ENCODE measurements around the gene CASQ1. TPM values are rescaled to one million over a fixed set of nuclear protein-coding genes. Genes with fewer than 3 reads are reported as not detected.

Gene CASQ1
- total RNA-seq, 1 donor from 2014 or later = 1.7 TPM

DNA sequence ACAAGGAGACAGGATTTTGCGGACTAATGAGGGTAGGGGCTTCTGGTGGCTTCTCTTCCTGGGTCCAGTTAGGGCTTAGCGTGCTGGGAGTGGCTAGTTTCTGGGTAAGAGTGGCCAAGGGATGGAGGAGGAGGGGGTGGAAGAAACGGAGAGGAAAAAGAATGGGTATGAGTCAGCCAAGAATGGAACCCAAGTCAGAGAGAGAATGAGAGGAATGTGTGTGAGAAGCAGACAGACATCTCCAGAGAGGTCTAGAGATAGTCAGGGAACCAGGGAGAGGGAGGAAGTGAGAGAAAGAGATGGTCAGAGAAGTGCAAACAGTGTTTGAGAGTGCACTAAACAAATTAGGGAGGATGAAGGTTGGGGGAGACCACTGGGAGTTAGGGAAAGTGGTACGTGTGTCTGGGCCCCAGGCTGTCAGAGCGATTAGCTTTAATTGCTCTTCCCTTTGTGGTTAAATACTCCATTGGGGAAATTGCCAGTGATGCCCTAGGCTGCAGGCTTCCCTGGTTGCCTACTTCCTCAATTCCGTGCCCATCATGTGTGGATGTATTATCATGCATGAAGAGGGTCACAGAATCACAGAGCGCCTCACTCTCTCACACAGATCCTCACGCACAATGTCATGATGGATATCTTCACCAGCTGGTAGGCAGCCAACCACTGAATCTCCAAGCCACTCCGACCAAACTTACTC is 16.2 kb downstream of the CASQ1 start:
- Histone ChIP-seq H3K4me2 (ENCODE audit: low read length) (peak overlapping the region; percentile 93), H3K9ac (ENCODE audit: low read length) (peak overlapping the region; percentile 99), H3K36me3 (ENCODE audit: insufficient read depth, low read length) (peaks cover 17% of the 10 kb centered on the region), H2AFZ (ENCODE audit: low read depth, low read length) (no peak overlapping the region), H3K79me2 (ENCODE audit: insufficient read depth, low read length) (peaks cover 59% of the 10 kb centered on the region), H4K20me1 (ENCODE audit: insufficient read depth, low read length) (peaks cover 51% of the 10 kb centered on the region), H3K27me3 (ENCODE audit: insufficient read depth, low read length) (no peaks in the 10 kb centered on the region), H3K27ac (ENCODE audit: low read depth, low read length) (peak overlapping the region; percentile 96), H3K9me3 (ENCODE audit: insufficient read depth, low read depth, low read length) (no peaks in the 10 kb centered on the region), H3K4me3 (ENCODE audit: insufficient read depth, low read depth, low read length) (peak overlapping the region; percentile 88), H3K4me1 (ENCODE audit: insufficient read depth, low read length) (peaks cover 51% of the 10 kb centered on the region)
- peak; percentile 90 for DNase-seq (ENCODE audit: low read depth)
- peak; percentile 83 for FAIRE-seq
- Mint-ChIP-seq H3K4me3 (ENCODE audit: unreplicated experiment) (peak overlapping the region; percentile 88), H3K36me3 (ENCODE audit: low read depth, unreplicated experiment) (peaks cover 32% of the 10 kb centered on the region), H3K4me1 (ENCODE audit: low read depth, unreplicated experiment) (peaks cover 61% of the 10 kb centered on the region), H3K9me3 (ENCODE audit: unreplicated experiment) (no peaks in the 10 kb centered on the region), H3K27ac (ENCODE audit: unreplicated experiment) (peak overlapping the region; percentile 83), H3K27me3 (ENCODE audit: low read depth, unreplicated experiment) (no peaks in the 10 kb centered on the region)
- TF ChIP-seq CTCF (IDR thresholded peaks at IDR 0.05; ENCODE audit: insufficient read depth, low read depth, low read length) = no peak
- TF ChIP-seq EZH2 (IDR thresholded peaks at IDR 0.05; ENCODE audit: insufficient read depth, low read length) = no peak

DNA sequence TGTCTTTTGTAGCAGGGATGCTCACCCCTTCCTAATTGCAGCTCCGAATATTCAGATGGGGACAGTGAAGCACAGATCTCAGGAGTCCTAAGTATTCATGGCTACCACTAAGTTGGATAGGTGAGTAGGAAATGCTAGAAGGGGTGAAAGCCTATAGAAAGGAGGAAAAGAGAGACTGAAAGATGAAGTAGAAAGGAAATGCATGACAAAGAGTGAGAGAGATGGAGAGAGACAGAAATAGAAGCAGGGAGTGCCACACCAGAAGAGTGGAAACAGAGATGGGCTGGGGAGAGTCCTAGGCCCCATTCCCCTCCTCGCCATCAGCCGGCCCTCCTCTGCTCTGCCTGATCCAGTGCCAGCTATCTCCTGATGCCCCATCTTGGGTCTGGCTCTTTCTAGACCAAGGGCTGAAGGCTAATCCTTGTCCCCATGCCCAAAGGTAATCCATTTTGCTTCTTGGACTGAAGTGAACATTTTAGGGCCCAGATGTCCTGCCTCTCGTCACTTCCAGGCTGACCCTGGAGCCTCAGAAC is 16.8 kb downstream of the CASQ1 start:
- Histone ChIP-seq H4K20me1 (ENCODE audit: insufficient read depth, low read length) (peaks cover 56% of the 10 kb centered on the region), H3K4me1 (ENCODE audit: insufficient read depth, low read length) (peaks cover 51% of the 10 kb centered on the region), H3K9ac (ENCODE audit: low read length) (peak overlapping the region; percentile 99), H3K4me2 (ENCODE audit: low read length) (peak overlapping the region; percentile 93), H3K36me3 (ENCODE audit: insufficient read depth, low read length) (peaks cover 23% of the 10 kb centered on the region), H3K79me2 (ENCODE audit: insufficient read depth, low read length) (peaks cover 62% of the 10 kb centered on the region), H3K4me3 (ENCODE audit: insufficient read depth, low read depth, low read length) (peak overlapping the region; percentile 88), H3K27me3 (ENCODE audit: insufficient read depth, low read length) (no peaks in the 10 kb centered on the region), H3K27ac (ENCODE audit: low read depth, low read length) (peak overlapping the region; percentile 96), H3K9me3 (ENCODE audit: insufficient read depth, low read depth, low read length) (no peaks in the 10 kb centered on the region), H2AFZ (ENCODE audit: low read depth, low read length) (no peak overlapping the region)
- peaks cover 34% of the 10 kb centered on the region for H3K36me3 Mint-ChIP-seq (ENCODE audit: low read depth, unreplicated experiment)
- no peaks in the 10 kb centered on the region for H3K27me3 Mint-ChIP-seq (ENCODE audit: low read depth, unreplicated experiment)
- H3K4me1 Mint-ChIP-seq (ENCODE audit: low read depth, unreplicated experiment) = peaks cover 67% of the 10 kb centered on the region
- peak overlapping the region; percentile 83 for H3K27ac Mint-ChIP-seq (ENCODE audit: unreplicated experiment)
- DNase-seq (ENCODE audit: low read depth) (no peak), FAIRE-seq (no peak)
- peak overlapping the region; percentile 88 for H3K4me3 Mint-ChIP-seq (ENCODE audit: unreplicated experiment)
- TF ChIP-seq EZH2 (IDR thresholded peaks at IDR 0.05; ENCODE audit: insufficient read depth, low read length) (no peak), CTCF (IDR thresholded peaks at IDR 0.05; ENCODE audit: insufficient read depth, low read depth, low read length) (no peak)
- no peaks in the 10 kb centered on the region for H3K9me3 Mint-ChIP-seq (ENCODE audit: unreplicated experiment)

Data from astrocyte (in vitro differentiated cells and primary cell).